ENCODE measurements around the gene ESYT1. TPM values are rescaled to one million over a fixed set of nuclear protein-coding genes. Genes with fewer than 3 reads are reported as not detected.
A peak's percentile ranks its signal among the peaks of the same experiment; 100 is the strongest.

ESYT1 gene
- total RNA-seq, 2 donors from 2014 or later, result 113 to 128 TPM

GRCh38 chr12:56157201-56158028 is 29.3 kb downstream of the ESYT1 start:
- peaks cover 30% of the 10 kb centered on the region for H3K36me3 ChIP-seq
- H3K4me3 ChIP-seq, result peak overlapping the region; percentile 81
- ATAC-seq (ENCODE audit: insufficient number of reproducible peaks, low FRiP score, low read depth), result peak; percentile 32
- peak; percentile 83 for TF ChIP-seq CTCF (IDR thresholded peaks at IDR 0.05)
- peak overlapping the region; percentile 83 to 85 for H3K27ac ChIP-seq
- H3K4me1 ChIP-seq (ENCODE audit: control insufficient read depth in 1 of 2, low read depth in 2 of 2), result peaks cover 23 to 48% of the 10 kb centered on the region in 2 donors
- DNase-seq (ENCODE audit: low spot score), result peak; percentile 45
- no peaks in the 10 kb centered on the region for H3K9me3 ChIP-seq
- no peaks in the 10 kb centered on the region for H3K27me3 ChIP-seq (replicated peaks; ENCODE audit: insufficient read depth)

- ATAC-seq (ENCODE audit: insufficient number of reproducible peaks, low FRiP score, low read depth) (peak; percentile 92), DNase-seq (ENCODE audit: low spot score) (peak; percentile 99)
- no peaks in the 10 kb centered on the region for H3K9me3 ChIP-seq
- H3K27ac ChIP-seq, result peak within 1 kb of the TSS; percentile 90 to 92
- no peaks in the 10 kb centered on the region for H3K27me3 ChIP-seq (replicated peaks; ENCODE audit: insufficient read depth)
- no peak for TF ChIP-seq CTCF (IDR thresholded peaks at IDR 0.05)
- H3K36me3 ChIP-seq, result peaks cover 38% of the 10 kb centered on the region
- peak within 1 kb of the TSS; percentile 81 for H3K4me3 ChIP-seq
- H3K4me1 ChIP-seq (ENCODE audit: control insufficient read depth in 1 of 2, low read depth in 2 of 2), result peaks cover 17 to 47% of the 10 kb centered on the region in 2 donors
These were observed 30.2 kb downstream of the ESYT1 start, which contains the start of gene MYL6 for GRCh38 chr12:56158029-56158925. MYL6 (plus strand) TSS chr12:56158359; CDS start chr12:56158402, 43 bp downstream.

GRCh38 chr12:56158926-56159461 is 30.9 kb downstream of the ESYT1 start:
- H3K4me1 ChIP-seq (ENCODE audit: control insufficient read depth in 1 of 2, low read depth in 2 of 2), result peaks cover 17 to 44% of the 10 kb centered on the region in 2 donors
- peak overlapping the region; percentile 81 for H3K4me3 ChIP-seq
- H3K27ac ChIP-seq, result peak overlapping the region; percentile 90 to 92
- DNase-seq (ENCODE audit: low spot score) (peak; percentile 69), ATAC-seq (ENCODE audit: insufficient number of reproducible peaks, low FRiP score, low read depth) (peak; percentile 53)
- no peak for TF ChIP-seq CTCF (IDR thresholded peaks at IDR 0.05)
- H3K27me3 ChIP-seq (replicated peaks; ENCODE audit: insufficient read depth), result no peaks in the 10 kb centered on the region
- no peaks in the 10 kb centered on the region for H3K9me3 ChIP-seq
- peaks cover 38% of the 10 kb centered on the region for H3K36me3 ChIP-seq

GRCh38 chr12:56159482-56160192 is 31.6 kb downstream of the ESYT1 start:
- ATAC-seq (ENCODE audit: insufficient number of reproducible peaks, low FRiP score, low read depth) (no peak), DNase-seq (ENCODE audit: low spot score) (no peak)
- no peak for TF ChIP-seq CTCF (IDR thresholded peaks at IDR 0.05)
- Histone ChIP-seq H3K9me3 (no peaks in the 10 kb centered on the region), H3K27ac (peak overlapping the region; percentile 90 to 92), H3K27me3 (replicated peaks; ENCODE audit: insufficient read depth) (no peaks in the 10 kb centered on the region), H3K4me3 (peak overlapping the region; percentile 81), H3K4me1 (ENCODE audit: control insufficient read depth in 1 of 2, low read depth in 2 of 2) (peaks cover 17 to 44% of the 10 kb centered on the region in 2 donors), H3K36me3 (peaks cover 38% of the 10 kb centered on the region)
